ENCODE measurements around the gene ZFP64.
A peak's percentile ranks its signal among the peaks of the same experiment; 100 is the strongest.
"Not testable (repeated sequence)": the region's sequence is repeated elsewhere in the genome, so short reads cannot be mapped to it uniquely, and the experiment has no call there.

ZFP64 gene

GRCh38 chr20:52226370-52226769 lies 34.8 kb upstream of the ZFP64 start:
- H3K4me1 ChIP-seq (ENCODE audit: low read length) = no peaks in the 10 kb centered on the region
- H3K79me2 ChIP-seq (ENCODE audit: low read length) = no peaks in the 10 kb centered on the region
- H3K27ac ChIP-seq (ENCODE audit: low read length) = no peak overlapping the region
- TF ChIP-seq, protein P1, sequence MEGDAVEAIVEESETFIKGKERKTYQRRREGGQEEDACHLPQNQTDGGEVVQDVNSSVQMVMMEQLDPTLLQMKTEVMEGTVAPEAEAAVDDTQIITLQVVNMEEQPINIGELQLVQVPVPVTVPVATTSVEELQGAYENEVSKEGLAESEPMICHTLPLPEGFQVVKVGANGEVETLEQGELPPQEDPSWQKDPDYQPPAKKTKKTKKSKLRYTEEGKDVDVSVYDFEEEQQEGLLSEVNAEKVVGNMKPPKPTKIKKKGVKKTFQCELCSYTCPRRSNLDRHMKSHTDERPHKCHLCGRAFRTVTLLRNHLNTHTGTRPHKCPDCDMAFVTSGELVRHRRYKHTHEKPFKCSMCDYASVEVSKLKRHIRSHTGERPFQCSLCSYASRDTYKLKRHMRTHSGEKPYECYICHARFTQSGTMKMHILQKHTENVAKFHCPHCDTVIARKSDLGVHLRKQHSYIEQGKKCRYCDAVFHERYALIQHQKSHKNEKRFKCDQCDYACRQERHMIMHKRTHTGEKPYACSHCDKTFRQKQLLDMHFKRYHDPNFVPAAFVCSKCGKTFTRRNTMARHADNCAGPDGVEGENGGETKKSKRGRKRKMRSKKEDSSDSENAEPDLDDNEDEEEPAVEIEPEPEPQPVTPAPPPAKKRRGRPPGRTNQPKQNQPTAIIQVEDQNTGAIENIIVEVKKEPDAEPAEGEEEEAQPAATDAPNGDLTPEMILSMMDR (IDR thresholded peaks at IDR 0.05; ENCODE audit: low read depth, low read length) = no peak
- no peak for TF ChIP-seq EZH2phosphoT487 (IDR thresholded peaks at IDR 0.05; ENCODE audit: low read depth)
- H3K4me3 ChIP-seq (ENCODE audit: low read length) = no peak overlapping the region
- H3K4me2 ChIP-seq (ENCODE audit: low read length) = no peak overlapping the region
- H3K9me3 ChIP-seq (ENCODE audit: insufficient read depth, low read length) = no peaks in the 10 kb centered on the region
- H4K20me1 ChIP-seq (ENCODE audit: insufficient read depth, low read length) = no peaks in the 10 kb centered on the region
- H3K36me3 ChIP-seq (replicated peaks; ENCODE audit: low read depth, low read length) = no peaks in the 10 kb centered on the region
- peaks cover 24% of the 10 kb centered on the region for H3K27me3 ChIP-seq (ENCODE audit: low read depth, low read length)
- H3K9ac ChIP-seq (ENCODE audit: low read length) = no peak overlapping the region
- H2AFZ ChIP-seq (ENCODE audit: low read depth, low read length) = no peak overlapping the region

GRCh38 chr20:52224920-52225319 lies 33.3 kb upstream of the ZFP64 start:
- Histone ChIP-seq H3K27ac (ENCODE audit: low read length) (no peak overlapping the region), H4K20me1 (ENCODE audit: insufficient read depth, low read length) (no peaks in the 10 kb centered on the region), H3K9me3 (ENCODE audit: insufficient read depth, low read length) (peaks cover 9% of the 10 kb centered on the region; the same call in 1 of the 2 replicates), H3K4me1 (ENCODE audit: low read length) (no peaks in the 10 kb centered on the region), H3K79me2 (ENCODE audit: low read length) (no peaks in the 10 kb centered on the region), H3K4me3 (ENCODE audit: low read length) (no peak overlapping the region), H3K36me3 (replicated peaks; ENCODE audit: low read depth, low read length) (no peaks in the 10 kb centered on the region), H2AFZ (ENCODE audit: low read depth, low read length) (no peak overlapping the region), H3K4me2 (ENCODE audit: low read length) (no peak overlapping the region), H3K9ac (ENCODE audit: low read length) (no peak overlapping the region), H3K27me3 (ENCODE audit: low read depth, low read length) (peaks cover 21% of the 10 kb centered on the region)
- TF ChIP-seq, protein P1 (IDR thresholded peaks at IDR 0.05; ENCODE audit: low read depth, low read length) = no peak
- no peak for TF ChIP-seq EZH2phosphoT487 (IDR thresholded peaks at IDR 0.05; ENCODE audit: low read depth)

- H3K79me2 ChIP-seq (ENCODE audit: low read length); H3K9ac ChIP-seq (ENCODE audit: low read length); H3K4me1 ChIP-seq (ENCODE audit: low read length); H3K4me3 ChIP-seq (ENCODE audit: low read length); H3K27ac ChIP-seq (ENCODE audit: low read length); H4K20me1 ChIP-seq (ENCODE audit: insufficient read depth, low read length); H3K4me2 ChIP-seq (ENCODE audit: low read length); H3K36me3 ChIP-seq (replicated peaks; ENCODE audit: low read depth, low read length); H2AFZ ChIP-seq (ENCODE audit: low read depth, low read length): not testable (repeated sequence)
- Histone ChIP-seq H3K27me3 (ENCODE audit: low read depth, low read length) (peaks cover 16% of the 10 kb centered on the region; the same call in 1 of the 2 replicates), H3K9me3 (ENCODE audit: insufficient read depth, low read length) (peaks cover 15% of the 10 kb centered on the region; the same call in 1 of the 2 replicates)
These were observed 29.8 kb upstream of the ZFP64 start for GRCh38 chr20:52221362-52221761.

DNA sequence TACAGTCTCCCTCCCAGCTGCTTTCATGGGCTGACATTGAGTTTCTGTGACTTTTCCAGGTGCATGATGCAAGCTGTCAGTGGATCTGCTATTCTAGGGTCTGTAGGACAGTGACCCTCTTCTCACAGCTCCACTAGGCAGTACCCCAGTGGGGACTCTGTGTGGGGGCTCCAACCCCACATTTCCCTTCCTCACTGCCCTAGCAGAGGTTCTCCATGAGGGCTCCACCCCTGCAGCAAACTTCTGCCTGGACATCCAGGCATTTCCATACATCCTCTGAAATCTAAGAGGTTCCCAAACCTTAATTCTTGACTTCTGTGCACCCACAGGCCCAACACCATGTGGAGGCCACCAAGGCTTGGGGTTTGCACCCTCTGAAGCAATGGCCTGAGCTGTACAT lies 29.3 kb upstream of the ZFP64 start:
- H3K4me3 ChIP-seq (ENCODE audit: low read length); H3K4me1 ChIP-seq (ENCODE audit: low read length); H3K79me2 ChIP-seq (ENCODE audit: low read length); H2AFZ ChIP-seq (ENCODE audit: low read depth, low read length); H3K36me3 ChIP-seq (replicated peaks; ENCODE audit: low read depth, low read length); H3K27ac ChIP-seq (ENCODE audit: low read length); H3K4me2 ChIP-seq (ENCODE audit: low read length); H3K9ac ChIP-seq (ENCODE audit: low read length); H4K20me1 ChIP-seq (ENCODE audit: insufficient read depth, low read length): not testable (repeated sequence)
- Histone ChIP-seq H3K27me3 (ENCODE audit: low read depth, low read length) (peaks cover 13% of the 10 kb centered on the region; the same call in 1 of the 2 replicates), H3K9me3 (ENCODE audit: insufficient read depth, low read length) (peaks cover 15% of the 10 kb centered on the region; the same call in 1 of the 2 replicates)

DNA sequence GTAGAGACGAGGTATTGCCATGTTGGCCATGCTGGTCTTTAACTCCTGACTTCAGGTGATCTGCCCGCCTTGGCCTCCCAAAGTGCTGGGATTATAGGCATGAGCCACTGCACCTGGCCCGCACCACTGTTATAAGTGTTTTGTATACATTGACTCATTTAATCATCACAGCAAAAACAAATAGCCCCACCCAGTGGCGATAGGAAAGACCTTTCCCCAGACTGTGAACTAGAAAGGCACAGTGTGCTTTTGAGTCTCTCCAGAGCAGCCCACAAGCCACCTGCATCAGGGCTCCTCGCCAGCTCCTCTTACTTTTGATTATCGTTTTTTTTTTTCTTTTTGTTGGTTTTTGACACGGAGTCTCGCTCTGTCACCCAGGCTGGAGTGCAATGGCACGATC lies 27.9 kb upstream of the ZFP64 start:
- no peak overlapping the region for H2AFZ ChIP-seq (ENCODE audit: low read depth, low read length)
- no peaks in the 10 kb centered on the region for H3K4me1 ChIP-seq (ENCODE audit: low read length)
- no peak overlapping the region for H3K4me3 ChIP-seq (ENCODE audit: low read length)
- H3K4me2 ChIP-seq (ENCODE audit: low read length) = no peak overlapping the region
- H3K9me3 ChIP-seq (ENCODE audit: insufficient read depth, low read length) = peaks cover 15% of the 10 kb centered on the region; the same call in 1 of the 2 replicates
- TF ChIP-seq, protein P1 (IDR thresholded peaks at IDR 0.05; ENCODE audit: low read depth, low read length) = peak; percentile 34
- TF ChIP-seq EZH2phosphoT487 (IDR thresholded peaks at IDR 0.05; ENCODE audit: low read depth) = no peak
- no peaks in the 10 kb centered on the region for H4K20me1 ChIP-seq (ENCODE audit: insufficient read depth, low read length)
- no peaks in the 10 kb centered on the region for H3K36me3 ChIP-seq (replicated peaks; ENCODE audit: low read depth, low read length)
- no peaks in the 10 kb centered on the region for H3K79me2 ChIP-seq (ENCODE audit: low read length)
- H3K9ac ChIP-seq (ENCODE audit: low read length) = no peak overlapping the region
- H3K27ac ChIP-seq (ENCODE audit: low read length) = no peak overlapping the region
- H3K27me3 ChIP-seq (ENCODE audit: low read depth, low read length) = peaks cover 7% of the 10 kb centered on the region; the same call in 1 of the 2 replicates
